Measurements from ENCODE around the gene MGLL. TPM values are rescaled to one million over a fixed set of nuclear protein-coding genes. Genes with fewer than 3 reads are reported as not detected.

The MGLL gene
- total RNA-seq, 1 donor from 2014 or later = 82.2 TPM

DNA sequence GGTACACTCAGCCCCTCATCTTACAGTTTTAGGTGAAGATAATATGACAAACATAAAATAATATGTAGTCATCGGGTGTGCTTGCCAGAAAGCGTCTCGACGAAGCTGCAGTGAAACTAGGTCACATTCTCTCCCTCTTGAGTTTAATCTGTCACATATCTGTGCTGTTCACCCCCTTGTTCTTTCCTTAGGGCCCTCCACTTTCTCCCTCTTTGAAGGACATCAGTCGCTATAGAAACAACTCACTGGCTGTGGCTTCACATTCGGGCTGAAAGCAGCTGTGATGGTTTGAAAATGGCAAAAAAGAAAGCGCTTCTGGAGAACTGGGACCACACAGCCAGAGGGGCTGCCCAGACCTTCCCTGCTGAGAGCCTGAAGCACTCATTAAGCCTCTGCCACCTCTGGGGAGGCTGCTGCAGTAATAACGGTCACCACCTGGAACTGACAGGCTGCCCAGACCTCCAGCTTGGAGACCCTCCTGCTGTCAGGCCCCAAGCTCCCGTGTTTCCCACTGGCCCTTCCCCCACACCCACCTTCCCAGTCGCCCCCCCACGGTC is 99.2 kb downstream of the MGLL start:
- H3K4me3 ChIP-seq (ENCODE audit: low read depth, low read length) = no peak overlapping the region
- TF ChIP-seq, protein P1, sequence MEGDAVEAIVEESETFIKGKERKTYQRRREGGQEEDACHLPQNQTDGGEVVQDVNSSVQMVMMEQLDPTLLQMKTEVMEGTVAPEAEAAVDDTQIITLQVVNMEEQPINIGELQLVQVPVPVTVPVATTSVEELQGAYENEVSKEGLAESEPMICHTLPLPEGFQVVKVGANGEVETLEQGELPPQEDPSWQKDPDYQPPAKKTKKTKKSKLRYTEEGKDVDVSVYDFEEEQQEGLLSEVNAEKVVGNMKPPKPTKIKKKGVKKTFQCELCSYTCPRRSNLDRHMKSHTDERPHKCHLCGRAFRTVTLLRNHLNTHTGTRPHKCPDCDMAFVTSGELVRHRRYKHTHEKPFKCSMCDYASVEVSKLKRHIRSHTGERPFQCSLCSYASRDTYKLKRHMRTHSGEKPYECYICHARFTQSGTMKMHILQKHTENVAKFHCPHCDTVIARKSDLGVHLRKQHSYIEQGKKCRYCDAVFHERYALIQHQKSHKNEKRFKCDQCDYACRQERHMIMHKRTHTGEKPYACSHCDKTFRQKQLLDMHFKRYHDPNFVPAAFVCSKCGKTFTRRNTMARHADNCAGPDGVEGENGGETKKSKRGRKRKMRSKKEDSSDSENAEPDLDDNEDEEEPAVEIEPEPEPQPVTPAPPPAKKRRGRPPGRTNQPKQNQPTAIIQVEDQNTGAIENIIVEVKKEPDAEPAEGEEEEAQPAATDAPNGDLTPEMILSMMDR (conservative IDR thresholded peaks at IDR 0.05; ENCODE audit: low read depth, low read length) = no peak
- no peak for DNase-seq (ENCODE audit: low read depth)

DNA sequence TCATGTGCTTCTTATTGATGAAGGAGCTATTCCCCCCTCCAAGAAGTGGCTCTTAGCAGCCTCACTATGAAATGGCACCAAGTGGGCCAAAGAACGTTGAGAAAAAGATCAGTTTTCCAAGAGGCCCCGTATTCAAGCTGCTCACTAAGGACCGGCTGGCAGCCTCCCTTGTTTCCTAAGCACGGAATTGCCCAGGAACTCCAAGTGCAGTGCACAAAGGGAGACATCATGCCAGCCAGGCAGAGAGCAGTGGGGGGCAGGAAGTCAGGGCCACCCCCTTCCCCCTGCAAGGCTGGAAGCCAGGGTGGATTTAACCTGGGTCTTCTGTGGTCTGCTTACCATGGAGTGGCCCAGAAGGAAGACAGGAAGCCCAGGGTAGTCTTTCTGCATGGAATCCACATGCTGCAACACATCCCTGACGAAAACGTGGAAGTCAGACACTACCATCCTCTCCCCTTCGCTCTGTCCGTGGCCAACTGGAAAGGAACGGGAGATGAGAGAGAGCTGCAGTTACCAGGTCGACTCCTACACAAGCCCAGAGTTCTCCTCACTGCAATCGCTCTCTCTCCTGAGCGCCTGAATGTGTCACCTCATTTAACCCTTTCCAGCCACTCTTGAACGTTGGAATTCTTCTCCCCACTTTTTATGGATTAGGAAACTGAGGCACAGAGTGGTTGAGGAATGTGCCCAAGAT is 100.1 kb downstream of the MGLL start:
- no peak overlapping the region for H3K4me3 ChIP-seq (ENCODE audit: low read depth, low read length)
- TF ChIP-seq, protein P1 (conservative IDR thresholded peaks at IDR 0.05; ENCODE audit: low read depth, low read length) = no peak
- no peak for DNase-seq (ENCODE audit: low read depth)

DNA sequence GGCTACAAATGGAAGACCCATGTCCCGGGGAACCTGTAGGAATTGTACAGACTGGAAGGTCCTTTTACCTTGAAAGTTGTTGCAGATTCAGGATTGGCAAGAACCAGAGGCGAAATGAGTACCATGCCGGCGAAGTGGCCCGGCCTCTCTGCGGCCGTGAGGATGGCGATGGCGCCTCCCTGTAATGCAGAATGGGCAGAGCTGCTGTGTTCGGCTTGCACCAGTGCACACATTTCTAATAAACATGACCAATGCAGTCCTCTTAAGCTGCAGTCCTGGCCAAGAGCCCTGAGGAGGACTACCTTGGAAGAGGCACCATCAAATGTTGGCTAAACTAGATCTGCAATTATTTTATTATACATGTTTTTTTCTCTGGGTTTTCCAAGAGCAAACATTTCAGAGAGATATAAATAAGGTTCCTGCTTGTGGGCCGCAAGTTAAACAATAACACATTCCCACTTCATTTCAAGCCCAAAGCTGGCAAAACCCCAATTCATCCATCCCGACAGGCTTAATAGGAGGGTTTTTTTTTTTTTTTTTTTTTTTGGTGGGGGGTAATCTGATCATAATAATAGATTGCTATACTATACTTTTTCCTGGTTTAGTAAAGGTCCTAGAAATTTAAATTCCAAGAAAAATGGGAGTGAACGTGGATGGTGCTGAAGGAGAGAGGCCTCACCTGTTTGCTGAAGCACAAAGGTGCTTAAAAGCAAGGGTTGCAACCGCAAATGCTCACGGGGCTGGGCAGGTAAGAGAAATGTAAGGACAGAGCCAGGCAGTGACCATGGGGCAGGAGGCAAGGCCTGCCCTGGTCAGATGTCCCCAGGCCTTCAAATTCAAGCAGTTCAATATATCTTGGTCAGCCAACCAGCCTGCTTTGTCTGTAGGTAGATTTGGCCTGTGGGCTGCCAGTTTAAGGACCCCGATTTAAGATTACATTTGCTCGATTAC is 101.1 kb downstream of the MGLL start:
- TF ChIP-seq, protein P1 (conservative IDR thresholded peaks at IDR 0.05; ENCODE audit: low read depth, low read length) = no peak
- no peak overlapping the region for H3K4me3 ChIP-seq (ENCODE audit: low read depth, low read length)
- no peak for DNase-seq (ENCODE audit: low read depth)

DNA sequence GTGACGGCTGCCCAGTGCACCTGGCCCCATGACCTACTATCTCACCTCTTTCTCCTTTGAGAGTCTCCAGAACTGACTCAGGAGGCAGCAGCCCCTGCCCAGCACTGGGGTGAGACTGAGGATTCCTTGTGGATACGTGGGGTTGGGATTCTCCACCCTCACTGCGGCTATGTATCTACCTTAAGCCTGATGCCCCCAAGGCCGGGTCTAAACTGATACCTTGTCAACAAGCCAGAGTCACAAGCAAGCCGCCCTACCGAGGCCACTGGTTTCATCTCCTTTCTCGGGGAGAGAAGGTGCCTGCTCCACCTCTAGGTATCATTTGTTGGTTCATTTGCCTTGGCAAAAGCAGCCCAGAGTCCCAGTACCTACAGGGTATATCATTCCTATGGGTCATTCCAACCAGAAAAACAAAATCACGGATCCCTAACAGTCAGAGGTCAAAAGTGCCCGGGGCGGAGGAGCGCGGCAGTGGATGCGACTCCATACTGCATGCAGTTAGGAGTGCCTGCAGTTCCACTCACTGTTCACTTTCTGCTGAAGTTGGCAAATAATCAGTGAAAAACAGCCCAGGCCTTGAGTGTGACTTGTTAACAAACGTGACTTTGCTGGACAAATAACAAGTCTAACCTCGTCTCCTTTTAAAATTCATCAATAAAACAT is 102.0 kb downstream of the MGLL start:
- DNase-seq (ENCODE audit: low read depth) = no peak
- TF ChIP-seq, protein P1 (conservative IDR thresholded peaks at IDR 0.05; ENCODE audit: low read depth, low read length) = no peak
- H3K4me3 ChIP-seq (ENCODE audit: low read depth, low read length) = no peak overlapping the region

DNA sequence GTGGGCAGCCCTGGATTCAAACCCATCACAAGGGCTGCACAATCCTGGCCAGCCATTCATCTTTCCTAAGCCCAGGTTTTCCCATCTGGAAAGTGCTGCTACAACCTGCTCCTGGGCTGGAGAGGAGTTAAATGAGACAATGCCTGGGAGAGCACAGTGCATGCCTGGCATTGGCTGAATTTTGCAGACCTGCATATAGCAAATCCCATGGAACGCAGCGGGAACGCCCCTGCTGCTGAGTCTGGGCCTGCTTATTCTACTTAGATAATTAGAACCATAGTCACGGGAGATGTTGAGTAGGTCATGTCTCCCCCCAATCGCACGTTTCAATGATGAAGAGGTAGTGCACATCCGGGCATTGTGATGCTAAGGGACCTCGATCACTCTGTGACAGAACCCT is 102.9 kb downstream of the MGLL start:
- H3K4me3 ChIP-seq (ENCODE audit: low read depth, low read length) = no peak overlapping the region
- no peak for DNase-seq (ENCODE audit: low read depth)
- TF ChIP-seq, protein P1 (conservative IDR thresholded peaks at IDR 0.05; ENCODE audit: low read depth, low read length) = no peak

DNA sequence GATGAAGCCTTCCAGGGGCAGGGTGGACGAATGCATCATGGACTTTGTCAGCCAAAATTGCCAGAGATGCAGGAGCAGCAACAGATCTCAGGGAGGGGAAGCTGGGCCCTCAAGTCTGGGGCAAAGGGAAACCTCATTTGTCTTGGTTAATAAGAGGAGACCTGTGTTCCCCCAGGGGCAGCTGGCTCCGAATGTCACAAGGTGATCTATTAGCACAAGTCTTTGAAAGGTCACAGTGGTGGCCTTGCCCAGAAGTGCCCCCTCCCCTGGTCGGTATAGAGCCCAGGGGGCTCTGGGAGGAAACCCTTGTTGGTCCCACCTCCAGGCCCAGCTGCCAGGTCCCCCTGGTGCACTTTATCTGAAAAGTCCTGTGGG is 103.4 kb downstream of the MGLL start:
- H3K4me3 ChIP-seq (ENCODE audit: low read depth, low read length) = no peak overlapping the region
- DNase-seq (ENCODE audit: low read depth) = no peak
- TF ChIP-seq, protein P1 (conservative IDR thresholded peaks at IDR 0.05; ENCODE audit: low read depth, low read length) = no peak
